GM12878 (cell line): ENCODE results near the gene ITSN2. TPM values are rescaled to one million over a fixed set of nuclear protein-coding genes. Genes with fewer than 3 reads are reported as not detected.

Experiments
- ATAC-seq: fragments of 200-7000 bp; cut with Tn5 transposase; 3 replicates; pipeline ENCODE4 v1.9.1; 2020; ENCODE audit warnings: mild to moderate bottlenecking, moderate library complexity
- BruUV-seq: library from RNA; stranded (reverse); fragments of 400-500 nt; replicated peaks from 2 replicates; lab custom pipeline; 2021; lab: Mats Ljungman, UMichigan
- CTCF ChIA-PET: fragments of 300-600 bp; sonication (Branson Sonifier 250); formaldehyde crosslinking; extraction: SDS; loops from one replicate; lab custom pipeline; 2021; ENCODE audit warnings: inconsistent platforms; lab: Yijun Ruan, JAX
- POLR2A ChIA-PET: fragments of 350-600 bp; formaldehyde crosslinking; extraction: SDS; loops from one replicate; lab custom pipeline; 2021; ENCODE audit warnings: inconsistent platforms; lab: Charles Lee
- RAD21 ChIA-PET: fragments of 300-600 bp; sonication (Branson Sonifier 250); formaldehyde crosslinking; loops from one replicate; lab custom pipeline; 2023; ENCODE audit warnings: antibody characterized with exemption; ENCODE audit not compliant: unreplicated experiment; lab: Charles Lee
- SMC1A ChIA-PET: fragments of 300-600 bp; sonication (Branson Sonifier 250); formaldehyde crosslinking; loops from one replicate; lab custom pipeline; 2023; ENCODE audit not compliant: unreplicated experiment, uncharacterized antibody; lab: Charles Lee
- DNase-seq: peaks from one replicate; pipeline ENCODE4 v3.0.0-alpha.2; 2011; ENCODE audit warnings: low read depth, low spot score
- FAIRE-seq: peaks from 3 replicates; lab custom pipeline; 2011; peaks lifted over from hg19 to GRCh38; lab: Jason Lieb, UNC
- H2AFZ ChIP-seq: 2 replicates; pipeline ENCODE4 v1.6.0; 2011; ENCODE audit warnings: low read depth, low read length, control low read depth; ENCODE audit not compliant: control insufficient read depth
- H3K27ac ChIP-seq: 2 replicates; pipeline ENCODE4 v1.5.1; 2011; ENCODE audit warnings: control low read depth; ENCODE audit not compliant: control insufficient read depth, insufficient read depth
- H3K27me3 ChIP-seq, 2 experiments: replicated peaks in 1 of 2; 2 replicates each; pipeline versions ENCODE4 v1.6.0 to v1.6.1; 2011; ENCODE audit warnings: low read length in 1 of 2; ENCODE audit not compliant: control insufficient read depth in 2 of 2, insufficient read depth in 2 of 2
- H3K36me3 ChIP-seq, 2 experiments: 2 replicates each; pipeline ENCODE4 v1.5.1; 2011; ENCODE audit warnings: low read length in 1 of 2; ENCODE audit not compliant: control insufficient read depth in 2 of 2, insufficient read depth in 2 of 2
- H3K4me1 ChIP-seq: 2 replicates; pipeline ENCODE4 v1.6.1; 2011; ENCODE audit warnings: mild to moderate bottlenecking, low read length, moderate library complexity, mixed read lengths; ENCODE audit not compliant: control insufficient read depth, insufficient read depth
- H3K4me2 ChIP-seq: 2 replicates; pipeline ENCODE4 v1.6.0; 2011; ENCODE audit warnings: control low read depth; ENCODE audit not compliant: control insufficient read depth, insufficient read depth
- H3K4me3 ChIP-seq: fragments of 200-600 bp; sonication (generic); 2 replicates; pipeline ENCODE4 v1.5.1; 2016
- H3K79me2 ChIP-seq: 2 replicates; pipeline ENCODE4 v1.6.0; 2011; ENCODE audit warnings: low read length; ENCODE audit not compliant: control insufficient read depth, insufficient read depth
- H3K9ac ChIP-seq: 2 replicates; pipeline ENCODE4 v1.8.0; 2011; ENCODE audit warnings: low read length, control low read depth, mixed read lengths; ENCODE audit not compliant: control insufficient read depth, insufficient read depth
- H3K9me3 ChIP-seq: replicated peaks from 3 replicates; pipeline ENCODE4 v1.5.1; 2011; ENCODE audit warnings: mild to moderate bottlenecking, low read length; ENCODE audit not compliant: control insufficient read depth, insufficient read depth
- H4K20me1 ChIP-seq: 2 replicates; pipeline ENCODE4 v1.6.0; 2011; ENCODE audit not compliant: control insufficient read depth, insufficient read depth
- ATF2 ChIP-seq: IDR thresholded peaks from 2 replicates; pipeline ENCODE4 v1.6.1; 2012; ENCODE audit warnings: low read length, inconsistent platforms
- MYC ChIP-seq: IDR thresholded peaks from 2 replicates; pipeline ENCODE4 v1.6.1; 2011; ENCODE audit warnings: mild to moderate bottlenecking, low read length, moderate library complexity, inconsistent platforms; ENCODE audit not compliant: insufficient read depth, insufficient replicate concordance, insufficient read length, severe bottlenecking
- PAX8 ChIP-seq: fragments of 450-650 bp; IDR thresholded peaks from 2 replicates; pipeline ENCODE4 v1.6.1; 2017; ENCODE audit warnings: mild to moderate bottlenecking, moderate library complexity
- PBX3 ChIP-seq: IDR thresholded peaks from 2 replicates; pipeline ENCODE4 v1.6.1; 2011; ENCODE audit warnings: mild to moderate bottlenecking, low read depth, low read length, moderate library complexity; ENCODE audit not compliant: insufficient replicate concordance
- RB1 ChIP-seq: fragments of 450-650 bp; formaldehyde crosslinking; IDR thresholded peaks from 2 replicates; pipeline ENCODE4 v1.6.1; 2017; ENCODE audit warnings: mild to moderate bottlenecking, borderline replicate concordance
- RELA ChIP-seq: fragments of 450-650 bp; IDR thresholded peaks from 2 replicates; pipeline ENCODE4 v1.8.0; 2014; ENCODE audit warnings: borderline replicate concordance; ENCODE audit not compliant: partially characterized antibody
- REST ChIP-seq: IDR thresholded peaks from 2 replicates; pipeline ENCODE4 v1.6.1; 2012; ENCODE audit warnings: mild to moderate bottlenecking, low read depth, low read length
- USF1 ChIP-seq: IDR thresholded peaks from 2 replicates; pipeline ENCODE4 v1.6.1; 2011; ENCODE audit warnings: borderline replicate concordance, low read depth, mild to moderate bottlenecking, moderate library complexity, mixed read lengths, low read length; ENCODE audit not compliant: insufficient read depth; ENCODE audit errors: extremely low read length
- YY1 ChIP-seq: IDR thresholded peaks from 2 replicates; pipeline ENCODE4 v1.6.1; 2011; ENCODE audit warnings: low read depth, mild to moderate bottlenecking, low read length
- WGBS: methylation state at CpG from one replicate; pipeline ENCODE4 v1.1.6; 2016; ENCODE audit warnings: low lambda C conversion rate; ENCODE audit not compliant: insufficient replicate concordance, insufficient coverage; ENCODE audit errors: missing lambda C conversion rate; 5-methylcytosine and 5-hydroxymethylcytosine counted together
- in situ Hi-C: fragments of 300-500 bp; cut with MboI; formaldehyde crosslinking; loops from 9 replicates; pipeline ENCODE4 v1.14.3; 2018; ENCODE audit warnings: mixed read lengths
- intact Hi-C: fragments of 100-400 bp; cut with micrococcal nuclease; formaldehyde crosslinking; loops from one replicate; pipeline ENCODE4 v1.14.2; 2022; ENCODE audit not compliant: unreplicated experiment
- polyA plus RNA-seq, 11 experiments: library from polyadenylated mRNA; depleted of rRNA in 4 of 11; unstranded in 6 of 11; stranded (reverse) in 5 of 11; fragments of >200 nt; fragmentation: Nextera tagmentation in 4 of 11; fragmentation: Illumina TruSeq in 1 of 11; extraction: Ambion mirVana in 4 of 11; extraction: Trizol in 1 of 11; gene quantifications; 1 replicate in 1 of 11; 2 replicates in 10 of 11; pipeline versions ENCODE4 v1.2.1 to v1.2.3, GENCODE V29; 2011 to 2016; ENCODE audit warnings: inconsistent platforms in 2 of 11, missing spikeins in 2 of 11, low read depth in 1 of 11
- total RNA-seq, 4 experiments: library from RNA; depleted of rRNA in 3 of 4; stranded (reverse); fragments of >200 nt in 3 of 4; fragmentation: Illumina TruSeq in 1 of 4; extraction: Trizol in 1 of 4; gene quantifications; 2 replicates each; pipeline versions ENCODE4 v1.2.1 to v1.2.3, GENCODE V29; 2013 to 2021
- TF ChIP-seq, protein P1 (sequence below): fragments of 450-650 bp; IDR thresholded peaks from 2 replicates; pipeline ENCODE4 v1.6.1; 2016; ENCODE audit warnings: mild to moderate bottlenecking, moderate library complexity, borderline replicate concordance

ITSN2 gene
- total and polyA plus RNA-seq, 10 of the 15 experiments (the other 5 are each of a cell fraction or from before 2014, with no cell fraction given): 20.5 to 80.0 (median 54.7) TPM

DNA sequence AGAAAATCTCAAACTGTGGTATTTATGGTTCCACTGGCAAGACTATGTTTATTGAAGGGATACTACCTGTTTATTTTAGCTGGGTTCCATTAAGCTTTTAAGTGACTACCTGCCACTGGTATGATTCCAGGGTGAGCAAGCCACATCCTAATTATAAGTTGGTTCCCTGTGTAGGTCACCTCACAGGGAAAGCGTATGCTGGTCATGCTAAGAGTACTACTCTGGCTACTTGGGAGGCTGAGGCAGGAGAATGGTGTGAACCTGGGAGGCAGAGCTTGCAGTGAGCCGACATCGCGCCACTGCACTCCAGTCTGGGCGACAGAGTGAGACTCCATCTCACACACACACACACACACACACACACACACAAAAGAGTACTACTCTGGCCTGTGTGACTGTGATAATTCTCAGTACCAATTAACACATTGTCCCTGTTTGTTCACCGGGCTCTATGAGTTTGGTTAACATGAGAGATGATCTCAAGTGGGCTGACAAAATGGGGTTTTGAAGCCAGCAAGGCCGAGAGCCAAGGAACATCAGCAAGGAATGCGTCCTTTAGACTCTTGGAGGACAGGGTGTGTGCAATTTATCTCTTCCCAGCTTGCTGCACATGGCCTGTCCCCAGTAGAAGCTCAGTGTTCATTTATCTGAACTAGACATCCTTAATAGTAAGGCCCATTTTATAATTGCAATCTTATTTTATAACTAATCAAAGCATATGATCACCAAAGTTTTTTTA lies 15.2 kb upstream of the ITSN2 start:
- Histone ChIP-seq H3K4me3 (no peak overlapping the region), H3K9me3 (no peaks in the 10 kb centered on the region), H3K9ac (no peak overlapping the region), H3K79me2 (no peaks in the 10 kb centered on the region), H3K4me2 (no peak overlapping the region), H3K27me3 (no peaks in the 10 kb centered on the region), H3K27ac (no peak overlapping the region), H2AFZ (no peak overlapping the region), H3K36me3 (no peaks in the 10 kb centered on the region), H3K4me1 (no peaks in the 10 kb centered on the region), H4K20me1 (no peaks in the 10 kb centered on the region)
- 85% methylated on average over 8 of the region's 8 CpGs for WGBS
- intact Hi-C loops (no loop called here), in situ Hi-C loops (no loop called here)
- POLR2A ChIA-PET: interaction anchor here (1.1 kb wide), 1 partner anchor 15 kb away, joined by 5 read pairs; the partner anchor contains the start of gene ITSN2
- RAD21 ChIA-PET: interaction anchor here (0.7 to 0.8 kb wide), 2 partner anchors 139 to 244 kb away, joined by 3 to 4 read pairs; no protein-coding TSS in a partner anchor
- CTCF ChIA-PET: no interaction called here
- no peak for FAIRE-seq
- no TSS peak for BruUV-seq
- DNase-seq: no peak
- SMC1A ChIA-PET: interaction anchor here (1.0 to 1.2 kb wide), 2 partner anchors 30 to 33 kb away, joined by 3 read pairs; no protein-coding TSS in a partner anchor
- no peak for ATAC-seq
- TF ChIP-seq RB1 (no peak), ATF2 (no peak), USF1 (no peak), PAX8 (no peak), YY1 (no peak), RELA (no peak), MYC (no peak), PBX3 (no peak), REST (no peak)
- TF ChIP-seq, protein P1, sequence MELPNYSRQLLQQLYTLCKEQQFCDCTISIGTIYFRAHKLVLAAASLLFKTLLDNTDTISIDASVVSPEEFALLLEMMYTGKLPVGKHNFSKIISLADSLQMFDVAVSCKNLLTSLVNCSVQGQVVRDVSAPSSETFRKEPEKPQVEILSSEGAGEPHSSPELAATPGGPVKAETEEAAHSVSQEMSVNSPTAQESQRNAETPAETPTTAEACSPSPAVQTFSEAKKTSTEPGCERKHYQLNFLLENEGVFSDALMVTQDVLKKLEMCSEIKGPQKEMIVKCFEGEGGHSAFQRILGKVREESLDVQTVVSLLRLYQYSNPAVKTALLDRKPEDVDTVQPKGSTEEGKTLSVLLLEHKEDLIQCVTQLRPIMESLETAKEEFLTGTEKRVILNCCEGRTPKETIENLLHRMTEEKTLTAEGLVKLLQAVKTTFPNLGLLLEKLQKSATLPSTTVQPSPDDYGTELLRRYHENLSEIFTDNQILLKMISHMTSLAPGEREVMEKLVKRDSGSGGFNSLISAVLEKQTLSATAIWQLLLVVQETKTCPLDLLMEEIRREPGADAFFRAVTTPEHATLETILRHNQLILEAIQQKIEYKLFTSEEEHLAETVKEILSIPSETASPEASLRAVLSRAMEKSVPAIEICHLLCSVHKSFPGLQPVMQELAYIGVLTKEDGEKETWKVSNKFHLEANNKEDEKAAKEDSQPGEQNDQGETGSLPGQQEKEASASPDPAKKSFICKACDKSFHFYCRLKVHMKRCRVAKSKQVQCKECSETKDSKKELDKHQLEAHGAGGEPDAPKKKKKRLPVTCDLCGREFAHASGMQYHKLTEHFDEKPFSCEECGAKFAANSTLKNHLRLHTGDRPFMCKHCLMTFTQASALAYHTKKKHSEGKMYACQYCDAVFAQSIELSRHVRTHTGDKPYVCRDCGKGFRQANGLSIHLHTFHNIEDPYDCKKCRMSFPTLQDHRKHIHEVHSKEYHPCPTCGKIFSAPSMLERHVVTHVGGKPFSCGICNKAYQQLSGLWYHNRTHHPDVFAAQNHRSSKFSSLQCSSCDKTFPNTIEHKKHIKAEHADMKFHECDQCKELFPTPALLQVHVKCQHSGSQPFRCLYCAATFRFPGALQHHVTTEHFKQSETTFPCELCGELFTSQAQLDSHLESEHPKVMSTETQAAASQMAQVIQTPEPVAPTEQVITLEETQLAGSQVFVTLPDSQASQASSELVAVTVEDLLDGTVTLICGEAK: no peak
